ENCODE measurements around the gene CCDC57.

Gene CCDC57

GRCh38 chr17:82244413-82245133 is 31.9 kb upstream of the CCDC57 start:
- H3K4me3 ChIP-seq (ENCODE audit: low read length): no peak overlapping the region
- peaks cover 64% of the 10 kb centered on the region for H3K36me3 ChIP-seq (ENCODE audit: control insufficient read depth, insufficient read depth, low read length, severe bottlenecking)
- no peaks in the 10 kb centered on the region for H3K27me3 ChIP-seq (replicated peaks; ENCODE audit: control insufficient read depth, insufficient read depth, low read length)
- no peak overlapping the region for H3K9ac ChIP-seq (ENCODE audit: low read length)
- H3K4me1 ChIP-seq (ENCODE audit: control insufficient read depth, insufficient read depth, low read length): peaks cover 55% of the 10 kb centered on the region
- H3K9me3 ChIP-seq (ENCODE audit: control insufficient read depth, low read length): no peaks in the 10 kb centered on the region
- peak; percentile 44 for DNase-seq (ENCODE audit: low read depth)

- peaks cover 58% of the 10 kb centered on the region for H3K36me3 ChIP-seq (ENCODE audit: control insufficient read depth, insufficient read depth, low read length, severe bottlenecking)
- no peaks in the 10 kb centered on the region for H3K27me3 ChIP-seq (replicated peaks; ENCODE audit: control insufficient read depth, insufficient read depth, low read length)
- no peak overlapping the region for H3K9ac ChIP-seq (ENCODE audit: low read length)
- no peaks in the 10 kb centered on the region for H3K9me3 ChIP-seq (ENCODE audit: control insufficient read depth, low read length)
- peaks cover 55% of the 10 kb centered on the region for H3K4me1 ChIP-seq (ENCODE audit: control insufficient read depth, insufficient read depth, low read length)
- H3K4me3 ChIP-seq (ENCODE audit: low read length): no peak overlapping the region
- no peak for DNase-seq (ENCODE audit: low read depth)
Observed at GRCh38 chr17:82243648-82244412, 31.2 kb upstream of the CCDC57 start.

GRCh38 chr17:82242977-82243647 is 30.5 kb upstream of the CCDC57 start:
- Histone ChIP-seq H3K4me3 (ENCODE audit: low read length) (no peak overlapping the region), H3K36me3 (ENCODE audit: control insufficient read depth, insufficient read depth, low read length, severe bottlenecking) (peaks cover 58% of the 10 kb centered on the region), H3K27me3 (replicated peaks; ENCODE audit: control insufficient read depth, insufficient read depth, low read length) (no peaks in the 10 kb centered on the region), H3K9ac (ENCODE audit: low read length) (peak overlapping the region; percentile 40), H3K9me3 (ENCODE audit: control insufficient read depth, low read length) (no peaks in the 10 kb centered on the region), H3K4me1 (ENCODE audit: control insufficient read depth, insufficient read depth, low read length) (peaks cover 58% of the 10 kb centered on the region)
- peak; percentile 88 for DNase-seq (ENCODE audit: low read depth)

- peaks cover 55% of the 10 kb centered on the region for H3K36me3 ChIP-seq (ENCODE audit: control insufficient read depth, insufficient read depth, low read length, severe bottlenecking)
- peaks cover 58% of the 10 kb centered on the region for H3K4me1 ChIP-seq (ENCODE audit: control insufficient read depth, insufficient read depth, low read length)
- DNase-seq (ENCODE audit: low read depth): no peak
- H3K9ac ChIP-seq (ENCODE audit: low read length): peak overlapping the region; percentile 40
- no peaks in the 10 kb centered on the region for H3K27me3 ChIP-seq (replicated peaks; ENCODE audit: control insufficient read depth, insufficient read depth, low read length)
- H3K4me3 ChIP-seq (ENCODE audit: low read length): no peak overlapping the region
- H3K9me3 ChIP-seq (ENCODE audit: control insufficient read depth, low read length): no peaks in the 10 kb centered on the region
Observed at GRCh38 chr17:82242698-82242976, 30.0 kb upstream of the CCDC57 start.

GRCh38 chr17:82241926-82242697 is 29.5 kb upstream of the CCDC57 start:
- H3K9me3 ChIP-seq (ENCODE audit: control insufficient read depth, low read length): no peaks in the 10 kb centered on the region
- H3K4me3 ChIP-seq (ENCODE audit: low read length): no peak overlapping the region
- H3K4me1 ChIP-seq (ENCODE audit: control insufficient read depth, insufficient read depth, low read length): peaks cover 53% of the 10 kb centered on the region
- no peak for DNase-seq (ENCODE audit: low read depth)
- H3K27me3 ChIP-seq (replicated peaks; ENCODE audit: control insufficient read depth, insufficient read depth, low read length): no peaks in the 10 kb centered on the region
- H3K36me3 ChIP-seq (ENCODE audit: control insufficient read depth, insufficient read depth, low read length, severe bottlenecking): peaks cover 53% of the 10 kb centered on the region
- peak overlapping the region; percentile 75 for H3K9ac ChIP-seq (ENCODE audit: low read length)

GRCh38 chr17:82241183-82241925 is 28.7 kb upstream of the CCDC57 start:
- peaks cover 45% of the 10 kb centered on the region for H3K4me1 ChIP-seq (ENCODE audit: control insufficient read depth, insufficient read depth, low read length)
- H3K27me3 ChIP-seq (replicated peaks; ENCODE audit: control insufficient read depth, insufficient read depth, low read length): no peaks in the 10 kb centered on the region
- peak; percentile 74 for DNase-seq (ENCODE audit: low read depth)
- no peaks in the 10 kb centered on the region for H3K9me3 ChIP-seq (ENCODE audit: control insufficient read depth, low read length)
- H3K4me3 ChIP-seq (ENCODE audit: low read length): no peak overlapping the region
- H3K9ac ChIP-seq (ENCODE audit: low read length): peak overlapping the region; percentile 75
- H3K36me3 ChIP-seq (ENCODE audit: control insufficient read depth, insufficient read depth, low read length, severe bottlenecking): peaks cover 47% of the 10 kb centered on the region

- Histone ChIP-seq H3K36me3 (ENCODE audit: control insufficient read depth, insufficient read depth, low read length, severe bottlenecking) (peaks cover 40% of the 10 kb centered on the region), H3K4me3 (ENCODE audit: low read length) (no peak overlapping the region), H3K9ac (ENCODE audit: low read length) (peak overlapping the region; percentile 75), H3K4me1 (ENCODE audit: control insufficient read depth, insufficient read depth, low read length) (peaks cover 38% of the 10 kb centered on the region), H3K27me3 (replicated peaks; ENCODE audit: control insufficient read depth, insufficient read depth, low read length) (no peaks in the 10 kb centered on the region), H3K9me3 (ENCODE audit: control insufficient read depth, low read length) (no peaks in the 10 kb centered on the region)
- DNase-seq (ENCODE audit: low read depth): no peak
Observed at GRCh38 chr17:82240506-82241182, 28.0 kb upstream of the CCDC57 start.

- Histone ChIP-seq H3K9ac (ENCODE audit: low read length) (peak overlapping the region; percentile 75), H3K27me3 (replicated peaks; ENCODE audit: control insufficient read depth, insufficient read depth, low read length) (no peaks in the 10 kb centered on the region), H3K36me3 (ENCODE audit: control insufficient read depth, insufficient read depth, low read length, severe bottlenecking) (peaks cover 34% of the 10 kb centered on the region), H3K9me3 (ENCODE audit: control insufficient read depth, low read length) (no peaks in the 10 kb centered on the region), H3K4me1 (ENCODE audit: control insufficient read depth, insufficient read depth, low read length) (peaks cover 38% of the 10 kb centered on the region), H3K4me3 (ENCODE audit: low read length) (no peak overlapping the region)
- no peak for DNase-seq (ENCODE audit: low read depth)
Observed at GRCh38 chr17:82239926-82240505, 27.4 kb upstream of the CCDC57 start.

- no peak for DNase-seq (ENCODE audit: low read depth)
- H3K4me3 ChIP-seq (ENCODE audit: low read length): no peak overlapping the region
- peaks cover 28% of the 10 kb centered on the region for H3K36me3 ChIP-seq (ENCODE audit: control insufficient read depth, insufficient read depth, low read length, severe bottlenecking)
- no peaks in the 10 kb centered on the region for H3K9me3 ChIP-seq (ENCODE audit: control insufficient read depth, low read length)
- peaks cover 38% of the 10 kb centered on the region for H3K4me1 ChIP-seq (ENCODE audit: control insufficient read depth, insufficient read depth, low read length)
- peak overlapping the region; percentile 13 for H3K9ac ChIP-seq (ENCODE audit: low read length)
- H3K27me3 ChIP-seq (replicated peaks; ENCODE audit: control insufficient read depth, insufficient read depth, low read length): no peaks in the 10 kb centered on the region
Observed at GRCh38 chr17:82239401-82239925, 26.8 kb upstream of the CCDC57 start.
